ENCODE results near the gene CDC25A.

- TF ChIP-seq YY1 (IDR thresholded peaks at IDR 0.05; ENCODE audit: insufficient read depth, insufficient read length) = no peak
- no peak for TF ChIP-seq SUZ12 (IDR thresholded peaks at IDR 0.05; ENCODE audit: extremely low read depth, insufficient read depth, insufficient read length)
Measured at GRCh38 chr3:48190911-48191310, 2.7 kb upstream of the CDC25A start.

Measured in NT2/D1 (cell line).